ENCODE measurements around the gene NRIP2. TPM values are rescaled to one million over a fixed set of nuclear protein-coding genes. Genes with fewer than 3 reads are reported as not detected.

NRIP2 gene
- total RNA-seq, 2 experiments from 2014 or later = not detected

GRCh38 chr12:2844786-2845185, 10.0 kb upstream of the NRIP2 start:
- H3K4me1 ChIP-seq (ENCODE audit: insufficient read depth, low read length, poor library complexity, severe bottlenecking) = no peaks in the 10 kb centered on the region
- H2AFZ ChIP-seq (ENCODE audit: low read length) = no peak overlapping the region
- H3K27ac ChIP-seq (ENCODE audit: low read depth, low read length, poor library complexity, severe bottlenecking) = no peak overlapping the region
- no peak for TF ChIP-seq EZH2phosphoT487 (IDR thresholded peaks at IDR 0.05; ENCODE audit: borderline replicate concordance, low read depth, low read length)
- TF ChIP-seq, protein P1, sequence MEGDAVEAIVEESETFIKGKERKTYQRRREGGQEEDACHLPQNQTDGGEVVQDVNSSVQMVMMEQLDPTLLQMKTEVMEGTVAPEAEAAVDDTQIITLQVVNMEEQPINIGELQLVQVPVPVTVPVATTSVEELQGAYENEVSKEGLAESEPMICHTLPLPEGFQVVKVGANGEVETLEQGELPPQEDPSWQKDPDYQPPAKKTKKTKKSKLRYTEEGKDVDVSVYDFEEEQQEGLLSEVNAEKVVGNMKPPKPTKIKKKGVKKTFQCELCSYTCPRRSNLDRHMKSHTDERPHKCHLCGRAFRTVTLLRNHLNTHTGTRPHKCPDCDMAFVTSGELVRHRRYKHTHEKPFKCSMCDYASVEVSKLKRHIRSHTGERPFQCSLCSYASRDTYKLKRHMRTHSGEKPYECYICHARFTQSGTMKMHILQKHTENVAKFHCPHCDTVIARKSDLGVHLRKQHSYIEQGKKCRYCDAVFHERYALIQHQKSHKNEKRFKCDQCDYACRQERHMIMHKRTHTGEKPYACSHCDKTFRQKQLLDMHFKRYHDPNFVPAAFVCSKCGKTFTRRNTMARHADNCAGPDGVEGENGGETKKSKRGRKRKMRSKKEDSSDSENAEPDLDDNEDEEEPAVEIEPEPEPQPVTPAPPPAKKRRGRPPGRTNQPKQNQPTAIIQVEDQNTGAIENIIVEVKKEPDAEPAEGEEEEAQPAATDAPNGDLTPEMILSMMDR (conservative IDR thresholded peaks at IDR 0.05; ENCODE audit: low read length) = no peak
- ChIA-PET CTCF (ENCODE audit: unreplicated experiment) (no interaction called here), POLR2A (no interaction called here)
- H3K4me3 ChIP-seq (ENCODE audit: low read depth, low read length, poor library complexity, severe bottlenecking) = no peak overlapping the region
- BruUV-seq (replicated peaks) = no TSS peak
- intact Hi-C loops (cut with micrococcal nuclease; ENCODE audit: unreplicated experiment) = loop anchor here (5.0 kb wide), 1 partner anchor 198 kb away; no protein-coding TSS in a partner anchor
- H4K20me1 ChIP-seq (ENCODE audit: insufficient read depth, low read length) = no peaks in the 10 kb centered on the region
- H3K4me2 ChIP-seq (ENCODE audit: low read length) = no peak overlapping the region
- no peak for DNase-seq (ENCODE audit: low spot score)
- no peaks in the 10 kb centered on the region for H3K9me3 ChIP-seq (ENCODE audit: low read length)
- peaks cover 13% of the 10 kb centered on the region for H3K36me3 ChIP-seq (ENCODE audit: insufficient read depth, low read length)
- H3K79me2 ChIP-seq (ENCODE audit: insufficient read depth, low read depth, low read length) = no peaks in the 10 kb centered on the region
- H3K9me2 ChIP-seq (ENCODE audit: insufficient read depth, low read length) = no peaks in the 10 kb centered on the region

GRCh38 chr12:2842948-2843347, 8.1 kb upstream of the NRIP2 start:
- peaks cover 27% of the 10 kb centered on the region for H3K36me3 ChIP-seq (ENCODE audit: insufficient read depth, low read length)
- H3K9me2 ChIP-seq (ENCODE audit: insufficient read depth, low read length) = no peaks in the 10 kb centered on the region
- no peak for DNase-seq (ENCODE audit: low spot score)
- no peaks in the 10 kb centered on the region for H3K9me3 ChIP-seq (ENCODE audit: low read length)
- H4K20me1 ChIP-seq (ENCODE audit: insufficient read depth, low read length) = no peaks in the 10 kb centered on the region
- POLR2A ChIA-PET = no interaction called here
- no peak overlapping the region for H3K4me2 ChIP-seq (ENCODE audit: low read length)
- H3K4me3 ChIP-seq (ENCODE audit: low read depth, low read length, poor library complexity, severe bottlenecking) = no peak overlapping the region
- no peak overlapping the region for H3K27ac ChIP-seq (ENCODE audit: low read depth, low read length, poor library complexity, severe bottlenecking)
- TF ChIP-seq EZH2phosphoT487 (IDR thresholded peaks at IDR 0.05; ENCODE audit: borderline replicate concordance, low read depth, low read length) = no peak
- TF ChIP-seq, protein P1 (conservative IDR thresholded peaks at IDR 0.05; ENCODE audit: low read length) = no peak
- no TSS peak for BruUV-seq (replicated peaks)
- CTCF ChIA-PET (ENCODE audit: unreplicated experiment) = no interaction called here
- H3K79me2 ChIP-seq (ENCODE audit: insufficient read depth, low read depth, low read length) = no peaks in the 10 kb centered on the region
- intact Hi-C loops (cut with micrococcal nuclease; ENCODE audit: unreplicated experiment) = no loop called here
- H3K4me1 ChIP-seq (ENCODE audit: insufficient read depth, low read length, poor library complexity, severe bottlenecking) = no peaks in the 10 kb centered on the region
- H2AFZ ChIP-seq (ENCODE audit: low read length) = no peak overlapping the region

DNA sequence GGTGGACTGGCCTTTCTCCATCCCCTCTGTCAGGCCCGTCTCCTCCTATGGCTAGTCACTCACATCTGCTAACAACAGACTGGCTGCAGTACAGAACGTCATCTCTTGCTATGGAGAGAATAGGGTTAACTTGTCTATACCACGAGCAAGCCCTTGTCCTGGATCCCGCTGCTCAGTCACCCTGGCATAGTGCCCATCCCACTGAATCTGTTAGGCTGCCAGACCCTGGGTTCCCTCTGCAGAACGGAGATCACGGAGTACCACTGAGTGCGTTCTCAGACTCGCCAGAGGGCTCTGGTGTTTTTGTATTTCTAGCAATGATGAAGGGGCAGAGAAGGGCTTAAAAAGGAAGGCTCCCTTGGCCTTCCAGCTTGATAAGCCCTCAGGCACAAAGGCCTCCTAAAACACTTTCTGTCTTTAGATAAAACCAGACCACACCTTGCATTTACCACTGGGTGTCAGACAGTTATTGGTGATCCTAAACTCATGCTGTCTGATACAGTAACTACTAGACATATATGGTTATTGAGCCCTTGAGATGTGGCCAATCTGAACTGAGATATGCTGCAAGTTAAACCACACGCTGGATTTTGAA, 6.3 kb upstream of the NRIP2 start:
- BruUV-seq (replicated peaks) = no TSS peak
- CTCF ChIA-PET (ENCODE audit: unreplicated experiment) = no interaction called here
- no peak for DNase-seq (ENCODE audit: low spot score)

More for the DNA sequence above, 6.3 kb upstream of the NRIP2 start:
- peaks cover 40% of the 10 kb centered on the region for H3K36me3 ChIP-seq (ENCODE audit: insufficient read depth, low read length)
- intact Hi-C loops (cut with micrococcal nuclease; ENCODE audit: unreplicated experiment) = no loop called here
- H3K4me2 ChIP-seq (ENCODE audit: low read length) = no peak overlapping the region
- H3K79me2 ChIP-seq (ENCODE audit: insufficient read depth, low read depth, low read length) = no peaks in the 10 kb centered on the region
- H3K4me1 ChIP-seq (ENCODE audit: insufficient read depth, low read length, poor library complexity, severe bottlenecking) = no peaks in the 10 kb centered on the region
- TF ChIP-seq EZH2phosphoT487 (IDR thresholded peaks at IDR 0.05; ENCODE audit: borderline replicate concordance, low read depth, low read length) = no peak
- TF ChIP-seq, protein P1 (conservative IDR thresholded peaks at IDR 0.05; ENCODE audit: low read length) = no peak
- no peaks in the 10 kb centered on the region for H3K9me3 ChIP-seq (ENCODE audit: low read length)
- no peak overlapping the region for H3K4me3 ChIP-seq (ENCODE audit: low read depth, low read length, poor library complexity, severe bottlenecking)
- H2AFZ ChIP-seq (ENCODE audit: low read length) = no peak overlapping the region
- H3K27ac ChIP-seq (ENCODE audit: low read depth, low read length, poor library complexity, severe bottlenecking) = no peak overlapping the region
- POLR2A ChIA-PET = no interaction called here
- no peaks in the 10 kb centered on the region for H3K9me2 ChIP-seq (ENCODE audit: insufficient read depth, low read length)
- H4K20me1 ChIP-seq (ENCODE audit: insufficient read depth, low read length) = no peaks in the 10 kb centered on the region
